ENCODE data around the gene CABP4. TPM values are rescaled to one million over a fixed set of nuclear protein-coding genes. Genes with fewer than 3 reads are reported as not detected.

The CABP4 gene
- total and polyA plus RNA-seq, 2 donors (not counting 1 experiment from before 2014, with no cell fraction given), result 3.2 to 5.2 TPM

GRCh38 chr11:67435727-67436458 lies 19.3 kb upstream of the CABP4 start:
- H3K4me1 Mint-ChIP-seq, result peaks cover 87% of the 10 kb centered on the region
- peak overlapping the region; percentile 82 for H3K9ac ChIP-seq (ENCODE audit: low read length)
- H3K9me3 ChIP-seq (ENCODE audit: control extremely low read depth in 1 of 3, control insufficient read depth in 2 of 3, insufficient read depth in 1 of 3, low read length in 2 of 3), result peaks cover 0 to 3% (median 0%) of the 10 kb centered on the region in 3 donors
- peak overlapping the region; percentile 98 for H3K27ac Mint-ChIP-seq
- no peaks in the 10 kb centered on the region for H3K27me3 ChIP-seq (replicated peaks in 1 of 4; ENCODE audit: control extremely low read depth in 1 of 4, control insufficient read depth in 3 of 4, insufficient read depth in 4 of 4, low read length in 3 of 4)
- intact Hi-C loops (cut with micrococcal nuclease), result loop anchor here (1.0 to 2.0 kb wide), 4 partner anchors 8 to 47 kb away; partner anchors contain the start of genes AIP and RPS6KB2
- H3K27me3 Mint-ChIP-seq, result no peaks in the 10 kb centered on the region
- no peak overlapping the region for H2AFZ ChIP-seq (ENCODE audit: insufficient read depth, low read depth, low read length, poor library complexity, severe bottlenecking)
- peaks cover 0 to 51% of the 10 kb centered on the region in 2 experiments for H3K36me3 ChIP-seq (replicated peaks in 1 of 2; ENCODE audit: control extremely low read depth in 1 of 2, control insufficient read depth in 1 of 2, extremely low read depth in 1 of 2, insufficient read depth in 2 of 2, low read length in 1 of 2)
- TF ChIP-seq CTCF (IDR thresholded peaks at IDR 0.05) (no peak), EZH2 (IDR thresholded peaks at IDR 0.05; ENCODE audit: borderline replicate concordance, insufficient read depth, low read depth, low read length, poor library complexity, severe bottlenecking) (no peak)
- ChIA-PET POLR2A (interaction anchor here (0.6 to 9.5 kb wide), 16 partner anchors 7 to 69 kb away, joined by 3 to 215 read pairs (median 25); partner anchors contain the start of genes AIP, CLCF1, PITPNM1 and PPP1CA), CTCF (interaction anchor here (0.6 to 4.4 kb wide), 14 partner anchors 7 to 79 kb away, joined by 3 to 63 read pairs (median 8); partner anchors contain the start of genes PITPNM1, PPP1CA, RPS6KB2 and TBC1D10C)
- H3K9me3 Mint-ChIP-seq (ENCODE audit: insufficient read depth), result no peaks in the 10 kb centered on the region
- H3K79me2 ChIP-seq (ENCODE audit: control insufficient read depth, insufficient read depth, low read length), result peaks cover 79% of the 10 kb centered on the region
- 60% methylated on average over 38 of the region's 38 CpGs for WGBS (ENCODE audit: insufficient coverage)
- H3K4me3 Mint-ChIP-seq, result peak overlapping the region; percentile 88
- H3K4me2 ChIP-seq (replicated peaks; ENCODE audit: low read depth, low read length, poor library complexity, severe bottlenecking), result peak overlapping the region; percentile 99
- DNase-seq, result no peak
- peaks cover 59 to 87% of the 10 kb centered on the region in 2 donors for H3K4me1 ChIP-seq (ENCODE audit: control insufficient read depth in 2 of 2, insufficient read depth in 2 of 2, low read length in 2 of 2)
- ATAC-seq (ENCODE audit: low read depth), result no peak
- peak overlapping the region; percentile 51 to 96 (median 86) for H3K4me3 ChIP-seq (ENCODE audit: control extremely low read depth in 1 of 5, extremely low read depth in 1 of 5, insufficient read depth in 1 of 5, low read depth in 2 of 5, low read length in 4 of 5)
- peaks cover 82% of the 10 kb centered on the region for H4K20me1 ChIP-seq (ENCODE audit: control insufficient read depth, insufficient read depth, low read length, poor library complexity, severe bottlenecking)
- H3K27ac ChIP-seq (ENCODE audit: low read length in 2 of 2), result peak overlapping the region; percentile 71 to 88

All from B cell (primary cell).